ENCODE measurements around the gene SOCS1.

The SOCS1 gene

DNA sequence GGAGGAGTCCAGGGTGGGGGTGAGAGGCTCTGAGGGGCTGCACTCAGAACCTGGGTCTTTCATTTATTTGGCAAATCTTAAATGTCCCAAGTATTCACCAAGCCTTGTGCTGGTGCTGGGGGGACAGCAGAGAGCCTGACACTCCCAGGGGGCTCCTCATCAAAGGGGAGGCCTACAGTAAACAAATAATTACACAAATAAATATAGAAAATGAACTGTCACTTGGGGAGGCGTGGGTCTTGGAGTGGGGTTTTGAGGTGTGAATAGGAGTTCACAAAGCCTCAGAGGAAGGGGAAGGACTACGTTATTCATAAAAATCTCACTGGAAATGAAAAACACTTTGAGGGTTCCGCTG lies 40.3 kb upstream of the SOCS1 start:
- no peak overlapping the region for H3K4me2 ChIP-seq (ENCODE audit: low read length)
- H3K27me3 ChIP-seq (ENCODE audit: insufficient read depth, low read length, poor library complexity), result no peaks in the 10 kb centered on the region
- H2BK5ac ChIP-seq (ENCODE audit: low read length), result no peak overlapping the region
- H3K18ac ChIP-seq (ENCODE audit: low read length), result peak overlapping the region; percentile 36
- no peak overlapping the region for H2AK5ac ChIP-seq (ENCODE audit: low read length)
- peak overlapping the region; percentile 35 for H2BK120ac ChIP-seq (ENCODE audit: low read depth, low read length)
- H3K4me3 ChIP-seq (ENCODE audit: low read length), result no peak overlapping the region
- H3K27ac ChIP-seq (ENCODE audit: low read depth, low read length), result no peak overlapping the region
- no peak overlapping the region for H3K23ac ChIP-seq (ENCODE audit: low read length)
- H3K56ac ChIP-seq (ENCODE audit: low read length), result peak overlapping the region; percentile 49
- H3K9ac ChIP-seq (ENCODE audit: low read length), result no peak overlapping the region
- H3K4me1 ChIP-seq (ENCODE audit: control insufficient read depth, low read depth, low read length), result peaks cover 6% of the 10 kb centered on the region
- peak overlapping the region; percentile 66 for H3K4ac ChIP-seq (ENCODE audit: low read depth, low read length)
- no peak overlapping the region for H2BK15ac ChIP-seq (replicated peaks; ENCODE audit: low read depth)
- no peaks in the 10 kb centered on the region for H3K79me1 ChIP-seq (ENCODE audit: low read length)
- no peaks in the 10 kb centered on the region for H3K36me3 ChIP-seq (ENCODE audit: control insufficient read depth, insufficient read depth, low read length)
- H3K79me2 ChIP-seq (ENCODE audit: control insufficient read depth, insufficient read depth, low read length), result no peaks in the 10 kb centered on the region
- H4K8ac ChIP-seq (ENCODE audit: low read depth, low read length), result no peak overlapping the region
- WGBS (ENCODE audit: extremely low coverage, insufficient coverage, low lambda C conversion rate), result no CpG with 5 or more reads among the region's 3 CpGs
- DNase-seq, result no peak
- no peak overlapping the region for H4K5ac ChIP-seq (ENCODE audit: low read length)

DNA sequence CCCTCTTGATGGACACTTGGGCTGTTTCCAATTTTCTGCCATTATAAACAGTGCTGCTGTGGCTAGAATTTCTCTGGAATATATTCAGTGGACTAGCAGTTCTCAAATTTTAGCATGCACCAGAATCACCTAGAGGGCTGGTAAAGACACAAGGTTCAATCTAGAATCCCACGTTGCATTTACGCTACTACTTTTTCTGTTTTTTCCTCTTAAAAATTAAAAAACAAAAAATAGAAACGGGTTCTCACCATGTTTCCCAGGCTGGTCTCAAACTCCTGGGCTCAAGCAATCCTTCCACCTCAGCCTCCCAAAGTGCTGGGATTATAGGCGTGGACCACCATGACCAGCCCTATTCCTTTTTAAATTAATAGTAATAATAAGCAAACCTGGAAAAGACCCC lies 39.7 kb upstream of the SOCS1 start:
- Histone ChIP-seq H3K79me1 (ENCODE audit: low read length) (no peaks in the 10 kb centered on the region), H4K5ac (ENCODE audit: low read length) (no peak overlapping the region), H4K8ac (ENCODE audit: low read depth, low read length) (no peak overlapping the region), H3K4me2 (ENCODE audit: low read length) (no peak overlapping the region), H3K27ac (ENCODE audit: low read depth, low read length) (no peak overlapping the region), H3K4me1 (ENCODE audit: control insufficient read depth, low read depth, low read length) (peaks cover 10% of the 10 kb centered on the region), H3K9ac (ENCODE audit: low read length) (no peak overlapping the region), H3K18ac (ENCODE audit: low read length) (no peak overlapping the region), H3K4ac (ENCODE audit: low read depth, low read length) (no peak overlapping the region), H3K36me3 (ENCODE audit: control insufficient read depth, insufficient read depth, low read length) (no peaks in the 10 kb centered on the region), H2BK120ac (ENCODE audit: low read depth, low read length) (no peak overlapping the region), H3K56ac (ENCODE audit: low read length) (no peak overlapping the region), H3K79me2 (ENCODE audit: control insufficient read depth, insufficient read depth, low read length) (no peaks in the 10 kb centered on the region), H2BK5ac (ENCODE audit: low read length) (no peak overlapping the region), H3K27me3 (ENCODE audit: insufficient read depth, low read length, poor library complexity) (no peaks in the 10 kb centered on the region), H3K23ac (ENCODE audit: low read length) (no peak overlapping the region), H2AK5ac (ENCODE audit: low read length) (no peak overlapping the region), H3K4me3 (ENCODE audit: low read length) (no peak overlapping the region), H2BK15ac (replicated peaks; ENCODE audit: low read depth) (no peak overlapping the region)
- DNase-seq, result no peak
- no CpG with 5 or more reads among the region's 4 CpGs for WGBS (ENCODE audit: extremely low coverage, insufficient coverage, low lambda C conversion rate)

DNA sequence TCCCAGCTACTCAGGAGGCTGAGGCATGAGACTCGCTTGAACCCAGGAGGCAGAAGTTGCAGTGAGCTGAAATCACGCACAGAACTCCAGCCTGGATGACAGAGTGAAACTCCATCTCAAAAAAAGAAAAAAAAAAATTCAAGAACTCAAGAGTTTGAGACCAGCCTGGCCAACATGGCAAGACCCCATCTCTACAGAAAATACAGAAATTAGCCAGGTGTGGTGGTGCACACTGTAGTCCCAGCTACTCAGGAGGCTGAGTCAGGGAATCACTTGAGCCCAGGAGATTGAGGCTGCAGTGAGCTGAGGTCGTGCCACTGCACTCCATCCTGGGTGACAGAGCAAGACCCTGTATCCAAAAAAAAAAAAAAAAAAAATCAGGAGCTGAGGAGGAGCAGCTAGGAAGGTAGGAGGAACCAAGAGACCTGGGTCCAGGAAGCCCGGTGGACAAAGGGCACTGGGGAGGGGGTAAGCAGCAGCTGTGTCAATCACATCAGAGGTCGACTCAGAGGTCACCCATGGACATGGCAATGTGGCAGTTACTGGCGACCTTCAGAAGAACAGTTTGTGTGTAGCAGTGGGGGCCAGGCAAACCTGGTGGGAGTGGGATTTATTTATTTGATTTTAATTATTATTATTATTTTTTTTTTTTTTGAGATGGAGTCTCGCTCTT lies 36.2 kb upstream of the SOCS1 start:
- Histone ChIP-seq H4K8ac (ENCODE audit: low read depth, low read length) (no peak overlapping the region), H4K5ac (ENCODE audit: low read length) (no peak overlapping the region), H2BK120ac (ENCODE audit: low read depth, low read length) (no peak overlapping the region), H3K4me3 (ENCODE audit: low read length) (no peak overlapping the region), H3K79me2 (ENCODE audit: control insufficient read depth, insufficient read depth, low read length) (no peaks in the 10 kb centered on the region), H3K23ac (ENCODE audit: low read length) (no peak overlapping the region), H3K4ac (ENCODE audit: low read depth, low read length) (no peak overlapping the region), H3K4me1 (ENCODE audit: control insufficient read depth, low read depth, low read length) (peaks cover 6% of the 10 kb centered on the region), H3K27ac (ENCODE audit: low read depth, low read length) (peak overlapping the region; percentile 4), H2BK5ac (ENCODE audit: low read length) (no peak overlapping the region), H3K56ac (ENCODE audit: low read length) (no peak overlapping the region), H3K9ac (ENCODE audit: low read length) (no peak overlapping the region), H3K18ac (ENCODE audit: low read length) (no peak overlapping the region), H3K36me3 (ENCODE audit: control insufficient read depth, insufficient read depth, low read length) (no peaks in the 10 kb centered on the region), H3K79me1 (ENCODE audit: low read length) (no peaks in the 10 kb centered on the region), H3K4me2 (ENCODE audit: low read length) (no peak overlapping the region), H2BK15ac (replicated peaks; ENCODE audit: low read depth) (no peak overlapping the region), H3K27me3 (ENCODE audit: insufficient read depth, low read length, poor library complexity) (no peaks in the 10 kb centered on the region), H2AK5ac (ENCODE audit: low read length) (no peak overlapping the region)
- WGBS (ENCODE audit: extremely low coverage, insufficient coverage, low lambda C conversion rate), result no CpG with 5 or more reads among the region's 7 CpGs
- DNase-seq, result no peak

DNA sequence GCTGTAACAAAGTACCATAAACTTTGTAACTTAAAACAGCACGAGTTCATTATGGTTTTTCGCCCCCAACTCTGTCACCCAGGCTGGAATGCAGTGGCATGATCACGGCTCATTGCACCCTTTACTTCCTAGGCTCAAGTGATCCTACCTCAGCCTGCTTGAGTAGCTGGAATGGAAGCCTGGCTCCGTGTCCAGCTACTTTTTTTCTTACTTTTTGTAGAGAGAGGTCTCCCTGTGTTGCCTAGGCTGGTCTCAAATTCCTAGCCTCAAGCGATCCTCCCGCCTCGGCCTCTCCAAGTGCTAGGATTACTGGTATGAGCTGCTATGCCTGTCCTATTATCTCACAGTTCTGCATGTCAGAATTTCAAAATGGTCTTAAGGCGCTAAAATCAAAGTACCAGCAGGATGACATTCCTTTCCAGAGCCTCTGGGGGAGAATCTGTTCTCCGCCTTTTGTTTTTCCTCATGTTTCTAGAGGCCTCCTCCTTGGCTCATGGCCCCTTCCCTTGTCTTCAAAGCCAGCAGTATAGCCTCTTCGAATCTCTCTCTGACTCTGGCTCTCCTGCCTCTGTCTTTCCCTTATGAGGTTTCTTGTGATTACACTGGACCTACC lies 35.2 kb upstream of the SOCS1 start:
- no CpG with 5 or more reads among the region's 10 CpGs for WGBS (ENCODE audit: extremely low coverage, insufficient coverage, low lambda C conversion rate)
- H3K56ac ChIP-seq (ENCODE audit: low read length), result peak overlapping the region; percentile 51

DNA sequence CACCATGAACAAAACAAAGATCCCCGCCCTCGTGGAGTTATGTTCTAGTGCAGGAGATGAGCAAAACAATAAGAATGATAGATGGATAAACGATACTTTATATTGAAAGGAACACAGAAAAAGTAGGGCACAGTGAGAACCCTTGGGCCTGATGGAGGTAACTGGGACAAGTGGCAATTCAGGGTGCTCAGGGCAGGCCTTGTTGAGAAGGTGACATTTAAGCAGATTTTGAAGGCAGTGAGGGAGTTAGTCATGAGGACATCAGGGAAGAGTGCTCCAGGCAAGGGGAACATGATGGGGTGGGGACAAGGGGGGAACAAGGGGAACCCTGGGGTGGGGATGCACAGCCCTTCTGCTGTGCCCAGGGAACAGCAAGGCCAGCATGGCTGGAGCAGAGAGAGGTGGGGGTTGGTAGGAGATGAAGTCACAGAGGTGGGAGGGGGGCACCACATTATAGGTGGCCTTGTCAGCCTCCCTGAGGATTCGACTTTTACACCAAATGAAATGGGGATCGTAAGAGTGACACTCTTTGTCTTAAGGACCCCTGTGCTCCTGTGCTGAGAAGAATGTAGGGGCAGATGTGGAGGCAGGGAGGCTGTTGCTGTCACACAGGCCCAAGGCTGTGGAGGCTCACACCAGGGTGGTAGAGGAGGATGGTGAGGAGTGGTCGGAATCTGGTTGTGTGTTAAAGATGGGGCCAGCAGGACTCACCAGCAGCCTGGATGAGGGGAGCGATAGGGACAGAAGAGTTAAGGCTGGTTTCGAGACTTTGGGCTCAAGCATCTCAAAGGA lies 34.3 kb upstream of the SOCS1 start:
- H3K18ac ChIP-seq (ENCODE audit: low read length), result no peak overlapping the region
- H3K79me2 ChIP-seq (ENCODE audit: control insufficient read depth, insufficient read depth, low read length), result no peaks in the 10 kb centered on the region
- no peak overlapping the region for H3K23ac ChIP-seq (ENCODE audit: low read length)
- H3K56ac ChIP-seq (ENCODE audit: low read length), result peak overlapping the region; percentile 51
- no peak overlapping the region for H2BK15ac ChIP-seq (replicated peaks; ENCODE audit: low read depth)
- no peaks in the 10 kb centered on the region for H3K79me1 ChIP-seq (ENCODE audit: low read length)
- no peaks in the 10 kb centered on the region for H3K27me3 ChIP-seq (ENCODE audit: insufficient read depth, low read length, poor library complexity)
- peaks cover 4% of the 10 kb centered on the region for H3K4me1 ChIP-seq (ENCODE audit: control insufficient read depth, low read depth, low read length)
- no peak overlapping the region for H3K4ac ChIP-seq (ENCODE audit: low read depth, low read length)
- H2BK120ac ChIP-seq (ENCODE audit: low read depth, low read length), result no peak overlapping the region
- no peak for DNase-seq
- no peak overlapping the region for H3K4me3 ChIP-seq (ENCODE audit: low read length)
- H3K27ac ChIP-seq (ENCODE audit: low read depth, low read length), result no peak overlapping the region
- no peak overlapping the region for H4K8ac ChIP-seq (ENCODE audit: low read depth, low read length)
- peak overlapping the region; percentile 12 for H2AK5ac ChIP-seq (ENCODE audit: low read length)
- H3K4me2 ChIP-seq (ENCODE audit: low read length), result no peak overlapping the region
- no peak overlapping the region for H3K9ac ChIP-seq (ENCODE audit: low read length)
- H3K36me3 ChIP-seq (ENCODE audit: control insufficient read depth, insufficient read depth, low read length), result no peaks in the 10 kb centered on the region
- no CpG with 5 or more reads among the region's 8 CpGs for WGBS (ENCODE audit: extremely low coverage, insufficient coverage, low lambda C conversion rate)
- H2BK5ac ChIP-seq (ENCODE audit: low read length), result no peak overlapping the region
- H4K5ac ChIP-seq (ENCODE audit: low read length), result no peak overlapping the region

More for the DNA sequence above, 35.2 kb upstream of the SOCS1 start:
- no peak overlapping the region for H3K4me2 ChIP-seq (ENCODE audit: low read length)
- H2BK5ac ChIP-seq (ENCODE audit: low read length), result no peak overlapping the region
- H3K79me1 ChIP-seq (ENCODE audit: low read length), result no peaks in the 10 kb centered on the region
- H3K4me3 ChIP-seq (ENCODE audit: low read length), result no peak overlapping the region
- no peaks in the 10 kb centered on the region for H3K36me3 ChIP-seq (ENCODE audit: control insufficient read depth, insufficient read depth, low read length)
- H4K5ac ChIP-seq (ENCODE audit: low read length), result no peak overlapping the region
- DNase-seq, result peak; percentile 87
- H3K27ac ChIP-seq (ENCODE audit: low read depth, low read length), result peak overlapping the region; percentile 4
- peaks cover 4% of the 10 kb centered on the region for H3K4me1 ChIP-seq (ENCODE audit: control insufficient read depth, low read depth, low read length)
- no peaks in the 10 kb centered on the region for H3K79me2 ChIP-seq (ENCODE audit: control insufficient read depth, insufficient read depth, low read length)
- H3K4ac ChIP-seq (ENCODE audit: low read depth, low read length), result no peak overlapping the region
- H2BK15ac ChIP-seq (replicated peaks; ENCODE audit: low read depth), result no peak overlapping the region
- no peak overlapping the region for H4K8ac ChIP-seq (ENCODE audit: low read depth, low read length)
- no peak overlapping the region for H3K9ac ChIP-seq (ENCODE audit: low read length)
- H3K27me3 ChIP-seq (ENCODE audit: insufficient read depth, low read length, poor library complexity), result no peaks in the 10 kb centered on the region
- no peak overlapping the region for H2BK120ac ChIP-seq (ENCODE audit: low read depth, low read length)
- no peak overlapping the region for H2AK5ac ChIP-seq (ENCODE audit: low read length)
- no peak overlapping the region for H3K23ac ChIP-seq (ENCODE audit: low read length)
- peak overlapping the region; percentile 6 for H3K18ac ChIP-seq (ENCODE audit: low read length)
